H9 (cell line): Measurements from ENCODE around the gene GFOD2. TPM values are rescaled to one million over a fixed set of nuclear protein-coding genes. Genes with fewer than 3 reads are reported as not detected.

Source experiments
- DNase-seq: peaks from one replicate; pipeline ENCODE4 v3.0.0-alpha.2; 2017
- H2AFZ ChIP-seq: one replicate; pipeline ENCODE4 v1.6.1; 2013; ENCODE audit warnings: mild to moderate bottlenecking, low read length, control low read depth, moderate library complexity
- H2AK5ac ChIP-seq: 2 replicates; pipeline ENCODE4 v1.6.1; 2013; ENCODE audit warnings: low read length, control low read depth, mixed read lengths; ENCODE audit not compliant: insufficient read length
- H2BK120ac ChIP-seq: one replicate; pipeline ENCODE4 v1.6.1; 2013; ENCODE audit warnings: low read depth, mild to moderate bottlenecking, low read length, control low read depth, inconsistent platforms; ENCODE audit not compliant: poor library complexity, severe bottlenecking
- H2BK12ac ChIP-seq: 2 replicates; pipeline ENCODE4 v1.6.1; 2013; ENCODE audit warnings: low read length, control low read depth, mixed read lengths, low read depth; ENCODE audit not compliant: insufficient read length
- H2BK15ac ChIP-seq: 2 replicates; pipeline ENCODE4 v1.6.1; 2013; ENCODE audit warnings: low read depth, low read length, control low read depth
- H2BK20ac ChIP-seq: one replicate; pipeline ENCODE4 v1.6.1; 2013; ENCODE audit warnings: low read depth, mild to moderate bottlenecking, low read length, control low read depth, inconsistent platforms; ENCODE audit not compliant: poor library complexity, severe bottlenecking
- H2BK5ac ChIP-seq: 2 replicates; pipeline ENCODE4 v1.6.1; 2013; ENCODE audit warnings: low read length, control low read depth, mixed read lengths; ENCODE audit not compliant: insufficient read length
- H3K14ac ChIP-seq: 2 replicates; pipeline ENCODE4 v1.6.1; 2013; ENCODE audit warnings: low read length, control low read depth; ENCODE audit not compliant: insufficient read depth
- H3K18ac ChIP-seq: 2 replicates; pipeline ENCODE4 v1.6.1; 2013; ENCODE audit warnings: low read depth, mild to moderate bottlenecking, mixed read lengths, low read length, control low read depth; ENCODE audit not compliant: insufficient read length
- H3K23ac ChIP-seq: 2 replicates; pipeline ENCODE4 v1.6.1; 2013; ENCODE audit warnings: low read length, control low read depth, mixed read lengths, low read depth; ENCODE audit not compliant: insufficient read length
- H3K23me2 ChIP-seq: 2 replicates; pipeline ENCODE4 v1.6.1; 2013; ENCODE audit warnings: low read depth, mild to moderate bottlenecking, mixed read lengths, low read length, control low read depth; ENCODE audit not compliant: insufficient read length, poor library complexity, severe bottlenecking
- H3K27ac ChIP-seq: 2 replicates; pipeline ENCODE4 v1.5.1; 2013; ENCODE audit warnings: low read length, control low read depth, mixed read lengths, low read depth; ENCODE audit not compliant: insufficient read length
- H3K27me3 ChIP-seq: 2 replicates; pipeline ENCODE4 v1.6.1; 2013; ENCODE audit warnings: low read length, control low read depth, inconsistent platforms; ENCODE audit not compliant: insufficient read depth
- H3K4ac ChIP-seq: 2 replicates; pipeline ENCODE4 v1.6.1; 2013; ENCODE audit warnings: low read depth, mild to moderate bottlenecking, control low read depth, inconsistent platforms, low read length, moderate library complexity
- H3K4me1 ChIP-seq: 2 replicates; pipeline ENCODE4 v1.6.1; 2013; ENCODE audit warnings: low read length, control low read depth, inconsistent platforms; ENCODE audit not compliant: insufficient read depth
- H3K4me2 ChIP-seq: 2 replicates; pipeline ENCODE4 v1.6.1; 2013; ENCODE audit warnings: low read length, control low read depth, mixed read lengths; ENCODE audit not compliant: insufficient read length, insufficient read depth
- H3K56ac ChIP-seq: 2 replicates; pipeline ENCODE4 v1.6.1; 2013; ENCODE audit warnings: low read depth, mild to moderate bottlenecking, mixed read lengths, low read length, control low read depth; ENCODE audit not compliant: insufficient read length
- H3K79me1 ChIP-seq: 2 replicates; pipeline ENCODE4 v1.6.1; 2013; ENCODE audit warnings: low read depth, mild to moderate bottlenecking, moderate library complexity, low read length, control low read depth, inconsistent platforms; ENCODE audit not compliant: insufficient read depth, poor library complexity, severe bottlenecking
- H3K79me2 ChIP-seq: 2 replicates; pipeline ENCODE4 v1.6.1; 2013; ENCODE audit warnings: low read length, control low read depth, inconsistent platforms; ENCODE audit not compliant: insufficient read depth
- H3K9ac ChIP-seq: 2 replicates; pipeline ENCODE4 v1.6.1; 2013; ENCODE audit warnings: low read length, control low read depth, mixed read lengths; ENCODE audit not compliant: insufficient read length; ENCODE audit errors: extremely low read depth
- H3K9me3 ChIP-seq: one replicate; pipeline ENCODE4 v1.6.1; 2013; ENCODE audit warnings: low read depth, low read length, inconsistent platforms; ENCODE audit not compliant: control insufficient read depth
- H3T11ph ChIP-seq: one replicate; pipeline ENCODE4 v1.6.1; 2013; ENCODE audit warnings: mild to moderate bottlenecking, low read length, control low read depth, inconsistent platforms
- H4K20me1 ChIP-seq: one replicate; pipeline ENCODE4 v1.6.1; 2013; ENCODE audit not compliant: control insufficient read depth, insufficient read length, insufficient read depth
- H4K5ac ChIP-seq: 2 replicates; pipeline ENCODE4 v1.6.1; 2013; ENCODE audit warnings: low read depth, mild to moderate bottlenecking, mixed read lengths, low read length, control low read depth; ENCODE audit not compliant: insufficient read length
- H4K8ac ChIP-seq: replicated peaks from 2 replicates; pipeline ENCODE4 v1.6.1; 2013; ENCODE audit warnings: low read length, control low read depth, mixed read lengths, low read depth; ENCODE audit not compliant: insufficient read length
- H4K91ac ChIP-seq: 2 replicates; pipeline ENCODE4 v1.6.1; 2013; ENCODE audit warnings: low read depth, mild to moderate bottlenecking, moderate library complexity, mixed read lengths, low read length, control low read depth; ENCODE audit not compliant: insufficient read length
- H3K27ac Mint-ChIP-seq, 3 experiments: 2 replicates in 2 of 3; 3 replicates in 1 of 3; pipeline ENCODE4 v1.8.0; 2020 to 2021; ENCODE audit warnings: mixed read lengths in 3 of 3, mild to moderate bottlenecking in 1 of 3, moderate library complexity in 1 of 3
- H3K27me3 Mint-ChIP-seq: 2 replicates; pipeline ENCODE4 v1.8.0; 2021; ENCODE audit warnings: low read depth, mild to moderate bottlenecking, moderate library complexity, mixed read lengths
- H3K36me3 Mint-ChIP-seq, 3 experiments: 2 replicates in 2 of 3; 3 replicates in 1 of 3; pipeline ENCODE4 v1.8.0; 2020 to 2021; ENCODE audit warnings: low read depth in 3 of 3, mixed read lengths in 3 of 3; ENCODE audit not compliant: insufficient read depth in 1 of 3
- H3K4me1 Mint-ChIP-seq, 2 experiments: 2 replicates each; pipeline ENCODE4 v1.8.0; 2020; ENCODE audit warnings: mixed read lengths in 2 of 2
- H3K4me3 Mint-ChIP-seq, 2 experiments: 2 replicates in 1 of 2; 3 replicates in 1 of 2; pipeline ENCODE4 v1.8.0; 2020 to 2021; ENCODE audit warnings: mild to moderate bottlenecking in 2 of 2, mixed read lengths in 2 of 2, moderate library complexity in 1 of 2
- H3K9me3 Mint-ChIP-seq, 2 experiments: 2 replicates in 1 of 2; 3 replicates in 1 of 2; pipeline ENCODE4 v1.8.0; 2020; ENCODE audit warnings: mild to moderate bottlenecking in 2 of 2, mixed read lengths in 2 of 2, moderate library complexity in 1 of 2
- CTCF ChIP-seq: fragments of 200-600 bp; sonication (generic); conservative IDR thresholded peaks from 3 replicates; pipeline ENCODE4 v1.8.0; 2021; ENCODE audit warnings: antibody characterized with exemption, mild to moderate bottlenecking
- WGBS: extraction: QIAGEN DNeasy Blood & Tissue Kit; methylation state at CpG from one replicate; pipeline ENCODE4 v1.1.7; 2013; ENCODE audit warnings: missing lambda C conversion rate, low lambda C conversion rate, mixed read lengths; ENCODE audit not compliant: insufficient read length; ENCODE audit errors: extremely low coverage; 5-methylcytosine and 5-hydroxymethylcytosine counted together
- total RNA-seq: library from RNA; stranded (reverse); gene quantifications from 2 replicates; pipeline ENCODE4 v1.2.1, GENCODE V29; 2021

The GFOD2 gene
- total RNA-seq, 1 experiment from 2014 or later = 21.8 TPM

GRCh38 chr16:67679935-67680897, 38.9 kb downstream of the GFOD2 start:
- no peak for TF ChIP-seq CTCF
- no peaks in the 10 kb centered on the region for H3K9me3 Mint-ChIP-seq
- no peaks in the 10 kb centered on the region for H3K27me3 Mint-ChIP-seq
- H2AK5ac ChIP-seq = no peak overlapping the region
- no peaks in the 10 kb centered on the region for H3K23me2 ChIP-seq
- no peaks in the 10 kb centered on the region for H3K4me1 ChIP-seq
- H2BK12ac ChIP-seq = no peak overlapping the region
- H3K56ac ChIP-seq = no peak overlapping the region
- H3T11ph ChIP-seq = no peak overlapping the region
- no peaks in the 10 kb centered on the region for H3K79me1 ChIP-seq
- H3K36me3 Mint-ChIP-seq = peaks cover 9 to 21% (median 12%) of the 10 kb centered on the region in 3 experiments; a peak in 6 of 7 replicates
- no peak overlapping the region for H3K9ac ChIP-seq
- H4K8ac ChIP-seq = no peak overlapping the region
- H2BK5ac ChIP-seq = no peak overlapping the region
- H4K5ac ChIP-seq = no peak overlapping the region
- H3K27ac Mint-ChIP-seq = no peak overlapping the region
- no peak overlapping the region for H3K4me3 Mint-ChIP-seq
- no peak overlapping the region for H3K4ac ChIP-seq
- H4K91ac ChIP-seq = no peak overlapping the region
- H2BK120ac ChIP-seq = no peak overlapping the region
- H2BK15ac ChIP-seq = no peak overlapping the region
- DNase-seq = no peak
- WGBS = no CpG with 5 or more reads among the region's 10 CpGs
- no peaks in the 10 kb centered on the region for H3K79me2 ChIP-seq
- no peaks in the 10 kb centered on the region for H4K20me1 ChIP-seq
- H3K4me1 Mint-ChIP-seq = no peaks in the 10 kb centered on the region
- H3K27me3 ChIP-seq = no peaks in the 10 kb centered on the region
- no peak overlapping the region for H2AFZ ChIP-seq
- no peak overlapping the region for H2BK20ac ChIP-seq
- no peak overlapping the region for H3K14ac ChIP-seq
- no peak overlapping the region for H3K23ac ChIP-seq
- H3K9me3 ChIP-seq = no peaks in the 10 kb centered on the region
- no peak overlapping the region for H3K18ac ChIP-seq
- no peak overlapping the region for H3K4me2 ChIP-seq
- no peak overlapping the region for H3K27ac ChIP-seq
